ENCODE measurements around the gene GRID1. TPM values are rescaled to one million over a fixed set of nuclear protein-coding genes. Genes with fewer than 3 reads are reported as not detected.

The GRID1 gene
- total and polyA plus RNA-seq, 10 of the 15 experiments (the other 5 are each of a cell fraction or from before 2014, with no cell fraction given), result 0.04 to 0.62 (median 0.08) TPM; not detected in 5

DNA sequence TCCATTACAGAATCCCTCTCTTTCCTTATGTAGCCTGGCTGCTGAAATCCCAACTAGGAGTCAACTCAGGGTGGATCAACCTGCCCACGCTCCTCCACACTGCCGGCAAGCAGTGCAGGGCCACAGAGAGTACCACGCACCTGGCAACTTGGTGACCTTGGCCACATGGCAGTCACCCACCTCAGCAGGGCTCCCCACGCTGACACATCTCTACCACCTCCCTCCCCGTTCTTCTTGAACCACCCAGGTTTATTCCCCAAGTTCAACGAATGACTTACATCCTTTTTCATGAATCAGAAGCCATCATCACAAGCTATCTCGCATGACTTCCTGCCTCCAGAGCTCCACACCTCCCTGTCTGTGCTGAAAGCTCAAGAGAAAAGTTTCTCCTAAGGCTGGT, 153.4 kb downstream of the GRID1 start:
- Histone ChIP-seq H3K9me3 (replicated peaks; ENCODE audit: control insufficient read depth, insufficient read depth, low read length) (no peaks in the 10 kb centered on the region), H4K20me1 (ENCODE audit: control insufficient read depth, insufficient read depth) (no peaks in the 10 kb centered on the region), H3K27ac (ENCODE audit: control insufficient read depth, insufficient read depth) (no peak overlapping the region), H3K4me3 (no peak overlapping the region), H3K36me3 (ENCODE audit: control insufficient read depth in 2 of 2, insufficient read depth in 2 of 2, low read length in 1 of 2) (no peaks in the 10 kb centered on the region; a peak in 1 of 4 replicates), H3K4me2 (ENCODE audit: control insufficient read depth, insufficient read depth) (no peak overlapping the region), H3K4me1 (ENCODE audit: control insufficient read depth, insufficient read depth, low read length) (no peaks in the 10 kb centered on the region), H3K79me2 (ENCODE audit: control insufficient read depth, insufficient read depth, low read length) (no peaks in the 10 kb centered on the region), H2AFZ (ENCODE audit: control insufficient read depth, low read depth, low read length) (no peak overlapping the region), H3K27me3 (replicated peaks in 1 of 2; ENCODE audit: control insufficient read depth in 2 of 2, insufficient read depth in 2 of 2, low read length in 1 of 2) (peaks cover 1 to 4% of the 10 kb centered on the region in 2 experiments; a peak in 2 of 4 replicates), H3K9ac (ENCODE audit: control insufficient read depth, insufficient read depth, low read length) (no peak overlapping the region)
- DNase-seq (ENCODE audit: low read depth, low spot score), result no peak
- intact Hi-C loops (cut with micrococcal nuclease; ENCODE audit: unreplicated experiment) (no loop called here), in situ Hi-C loops (cut with MboI) (no loop called here)
- FAIRE-seq, result no peak
- WGBS (ENCODE audit: insufficient coverage, insufficient replicate concordance, low lambda C conversion rate, missing lambda C conversion rate), result 16% methylated on average over 7 of the region's 7 CpGs
- ChIA-PET RAD21 (ENCODE audit: unreplicated experiment) (no interaction called here), SMC1A (ENCODE audit: uncharacterized antibody, unreplicated experiment) (no interaction called here), CTCF (no interaction called here), POLR2A (interaction anchor here (0.6 kb wide), 1 partner anchor 356 kb away, joined by 3 read pairs; no protein-coding TSS in a partner anchor)
- TF ChIP-seq PAX5 (IDR thresholded peaks at IDR 0.05; ENCODE audit: borderline replicate concordance, low read depth, low read length) (no peak), RB1 (IDR thresholded peaks at IDR 0.05; ENCODE audit: borderline replicate concordance) (no peak), IKZF2 (IDR thresholded peaks at IDR 0.05) (no peak), HDGF (IDR thresholded peaks at IDR 0.05) (no peak), SRF (IDR thresholded peaks at IDR 0.05; ENCODE audit: low read depth in 2 of 2, low read length in 2 of 2) (no peak), CTCF (IDR thresholded peaks at IDR 0.05 in 2 of 3, conservative IDR thresholded peaks at IDR 0.05 in 1 of 3; ENCODE audit: control insufficient read depth in 2 of 3, extremely low read depth in 1 of 3, insufficient read depth in 1 of 3, low read depth in 3 of 3, low read length in 3 of 3) (no peak), USF1 (IDR thresholded peaks at IDR 0.05; ENCODE audit: borderline replicate concordance, extremely low read length, insufficient read depth, low read depth, low read length) (no peak), CHD2 (IDR thresholded peaks at IDR 0.05; ENCODE audit: borderline replicate concordance, low read depth, low read length) (no peak), JUNB (IDR thresholded peaks at IDR 0.05) (no peak), TARDBP (IDR thresholded peaks at IDR 0.05; ENCODE audit: borderline replicate concordance) (no peak), HCFC1 (IDR thresholded peaks at IDR 0.05; ENCODE audit: low read length) (no peak), ZNF24 (IDR thresholded peaks at IDR 0.05) (no peak), GABPA (IDR thresholded peaks at IDR 0.05; ENCODE audit: low read depth) (no peak), MEF2A (IDR thresholded peaks at IDR 0.05; ENCODE audit: insufficient read depth, low read depth, low read length) (no peak), IRF3 (IDR thresholded peaks at IDR 0.05) (no peak)
- TF ChIP-seq, protein P1, sequence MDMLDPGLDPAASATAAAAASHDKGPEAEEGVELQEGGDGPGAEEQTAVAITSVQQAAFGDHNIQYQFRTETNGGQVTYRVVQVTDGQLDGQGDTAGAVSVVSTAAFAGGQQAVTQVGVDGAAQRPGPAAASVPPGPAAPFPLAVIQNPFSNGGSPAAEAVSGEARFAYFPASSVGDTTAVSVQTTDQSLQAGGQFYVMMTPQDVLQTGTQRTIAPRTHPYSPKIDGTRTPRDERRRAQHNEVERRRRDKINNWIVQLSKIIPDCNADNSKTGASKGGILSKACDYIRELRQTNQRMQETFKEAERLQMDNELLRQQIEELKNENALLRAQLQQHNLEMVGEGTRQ (IDR thresholded peaks at IDR 0.05; ENCODE audit: borderline replicate concordance, low read depth, low read length), result no peak
- TF ChIP-seq, protein P2, sequence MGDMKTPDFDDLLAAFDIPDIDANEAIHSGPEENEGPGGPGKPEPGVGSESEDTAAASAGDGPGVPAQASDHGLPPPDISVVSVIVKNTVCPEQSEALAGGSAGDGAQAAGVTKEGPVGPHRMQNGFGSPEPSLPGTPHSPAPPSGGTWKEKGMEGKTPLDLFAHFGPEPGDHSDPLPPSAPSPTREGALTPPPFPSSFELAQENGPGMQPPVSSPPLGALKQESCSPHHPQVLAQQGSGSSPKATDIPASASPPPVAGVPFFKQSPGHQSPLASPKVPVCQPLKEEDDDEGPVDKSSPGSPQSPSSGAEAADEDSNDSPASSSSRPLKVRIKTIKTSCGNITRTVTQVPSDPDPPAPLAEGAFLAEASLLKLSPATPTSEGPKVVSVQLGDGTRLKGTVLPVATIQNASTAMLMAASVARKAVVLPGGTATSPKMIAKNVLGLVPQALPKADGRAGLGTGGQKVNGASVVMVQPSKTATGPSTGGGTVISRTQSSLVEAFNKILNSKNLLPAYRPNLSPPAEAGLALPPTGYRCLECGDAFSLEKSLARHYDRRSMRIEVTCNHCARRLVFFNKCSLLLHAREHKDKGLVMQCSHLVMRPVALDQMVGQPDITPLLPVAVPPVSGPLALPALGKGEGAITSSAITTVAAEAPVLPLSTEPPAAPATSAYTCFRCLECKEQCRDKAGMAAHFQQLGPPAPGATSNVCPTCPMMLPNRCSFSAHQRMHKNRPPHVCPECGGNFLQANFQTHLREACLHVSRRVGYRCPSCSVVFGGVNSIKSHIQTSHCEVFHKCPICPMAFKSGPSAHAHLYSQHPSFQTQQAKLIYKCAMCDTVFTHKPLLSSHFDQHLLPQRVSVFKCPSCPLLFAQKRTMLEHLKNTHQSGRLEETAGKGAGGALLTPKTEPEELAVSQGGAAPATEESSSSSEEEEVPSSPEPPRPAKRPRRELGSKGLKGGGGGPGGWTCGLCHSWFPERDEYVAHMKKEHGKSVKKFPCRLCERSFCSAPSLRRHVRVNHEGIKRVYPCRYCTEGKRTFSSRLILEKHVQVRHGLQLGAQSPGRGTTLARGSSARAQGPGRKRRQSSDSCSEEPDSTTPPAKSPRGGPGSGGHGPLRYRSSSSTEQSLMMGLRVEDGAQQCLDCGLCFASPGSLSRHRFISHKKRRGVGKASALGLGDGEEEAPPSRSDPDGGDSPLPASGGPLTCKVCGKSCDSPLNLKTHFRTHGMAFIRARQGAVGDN (IDR thresholded peaks at IDR 0.05), result no peak
- no peak for ATAC-seq
- BruUV-seq (replicated peaks), result no TSS peak
